GM19193 (cell line): ENCODE data around the gene CCDC154.

ENCODE experiments used
- POLR2A ChIP-seq: IDR thresholded peaks from 4 replicates; pipeline ENCODE4 v1.6.1; 2011; ENCODE audit not compliant: insufficient read depth, insufficient read length; ENCODE audit errors: extremely low read depth

CCDC154 gene

DNA sequence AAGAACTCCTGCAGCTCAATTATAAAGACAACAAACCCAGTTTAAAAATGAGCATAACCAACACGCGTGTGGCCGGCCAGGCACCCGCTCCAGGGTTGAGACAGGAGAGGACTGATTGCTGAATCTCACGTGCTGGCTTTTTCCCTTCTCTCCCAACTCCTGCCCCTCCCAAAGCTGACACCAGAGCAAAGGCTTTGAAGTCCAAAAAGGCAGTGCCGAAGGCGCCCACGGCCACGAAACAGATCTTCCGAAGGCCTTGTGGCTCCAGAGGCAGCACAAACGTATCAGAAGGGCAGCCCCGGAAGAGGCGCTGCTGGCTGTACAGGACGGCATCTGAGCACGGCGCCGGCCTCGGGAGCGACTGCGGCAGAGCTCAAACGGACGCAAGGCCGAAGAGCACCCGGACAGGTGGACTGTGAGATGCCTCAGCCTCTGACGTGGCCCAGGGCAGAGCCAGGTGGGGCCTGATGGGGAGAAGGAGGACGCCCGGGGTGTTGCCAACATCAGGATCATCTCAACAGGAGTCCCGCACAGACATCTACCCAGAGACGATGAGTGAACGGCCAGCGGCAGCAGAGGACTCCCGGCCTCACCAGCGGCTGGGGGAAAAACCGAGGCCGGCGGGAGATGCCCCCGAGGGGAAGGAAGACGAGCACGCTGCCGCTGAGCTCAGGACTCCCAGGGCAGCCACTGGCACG lies 20.0 kb upstream of the CCDC154 start:
- TF ChIP-seq POLR2A, result no peak

DNA sequence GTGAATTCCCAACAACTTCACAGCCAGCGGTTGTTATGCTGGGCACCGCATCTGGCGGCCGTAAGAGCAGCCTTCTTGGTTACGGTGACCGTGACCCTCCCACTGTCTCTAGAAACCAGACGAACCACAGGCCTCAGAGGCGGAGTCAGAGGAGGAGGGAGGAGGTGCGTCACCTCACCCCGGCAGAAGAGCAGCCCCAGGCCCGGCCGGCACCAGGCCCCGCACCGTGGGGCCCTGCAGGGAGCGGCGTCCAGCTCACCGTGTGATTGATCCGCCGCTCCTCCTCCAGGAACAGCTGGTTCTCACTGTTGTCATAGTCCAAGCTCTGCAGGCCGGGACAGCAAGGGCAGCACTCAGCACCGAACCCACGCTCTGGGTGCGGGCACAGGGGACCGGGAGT lies 16.8 kb upstream of the CCDC154 start:
- TF ChIP-seq POLR2A, result no peak

DNA sequence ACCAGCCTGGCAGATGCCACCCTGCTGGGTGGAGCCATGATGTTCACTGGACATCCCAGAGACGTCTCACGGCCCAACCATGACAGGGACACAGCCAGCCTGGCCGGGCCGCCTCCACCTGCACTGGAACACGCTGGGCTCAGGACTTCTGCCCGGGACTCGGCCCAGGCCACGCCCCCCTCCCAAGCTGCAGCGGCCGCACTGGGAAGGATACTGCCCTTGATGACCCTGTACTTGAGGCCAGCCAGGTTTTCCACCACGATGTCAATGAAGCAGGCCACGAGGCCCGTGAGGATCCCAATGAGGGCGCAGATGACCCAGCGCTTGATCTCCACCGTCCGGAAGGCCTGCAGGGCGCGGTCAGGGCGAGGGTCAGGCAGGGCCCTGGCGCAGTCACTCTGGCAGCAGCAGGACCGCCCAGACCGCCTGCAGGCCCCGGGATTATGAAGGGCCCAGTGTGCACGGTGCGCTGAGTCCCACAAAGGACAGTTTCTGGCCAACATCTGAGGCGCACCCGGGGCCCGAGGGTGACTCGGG lies 16.3 kb upstream of the CCDC154 start:
- TF ChIP-seq POLR2A, result no peak

DNA sequence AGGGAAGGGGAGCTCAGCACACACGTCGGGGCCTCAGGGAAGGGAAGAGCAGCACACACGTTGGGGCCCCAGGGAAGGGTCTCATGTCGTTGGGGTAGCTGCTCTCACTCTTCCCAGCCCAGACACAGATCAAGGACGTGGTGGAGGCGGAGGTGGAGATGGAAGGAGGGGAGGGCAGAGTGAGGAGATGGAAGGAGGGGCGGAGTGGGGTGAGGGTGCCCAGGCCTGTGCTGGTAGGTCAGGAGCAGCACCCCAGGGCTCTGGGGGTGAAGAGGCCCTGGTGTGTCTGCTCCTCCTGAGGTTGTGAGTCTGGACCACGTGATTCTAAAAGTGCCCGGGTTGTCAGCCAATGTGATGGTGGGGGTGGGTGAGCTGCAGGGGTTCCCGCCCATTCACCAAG lies 15.6 kb upstream of the CCDC154 start:
- TF ChIP-seq POLR2A, result no peak

DNA sequence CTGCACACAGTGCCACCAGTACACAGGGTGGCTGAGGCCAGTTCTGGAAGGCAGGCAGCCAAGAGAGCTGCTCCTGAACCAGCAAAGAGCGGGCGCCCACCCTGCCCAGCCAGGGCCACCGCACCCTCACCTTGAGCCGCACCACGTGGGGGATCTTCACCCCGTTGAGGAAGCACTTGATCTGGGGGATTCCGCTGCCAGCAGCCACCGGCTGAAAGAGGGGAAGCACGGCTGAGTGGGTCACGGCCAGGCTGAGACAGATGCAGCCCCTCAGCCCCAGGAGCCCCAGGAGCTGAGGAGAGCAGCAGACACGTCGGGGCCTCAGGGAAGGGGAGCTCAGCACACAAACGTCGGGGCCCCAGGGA lies 14.6 kb upstream of the CCDC154 start:
- no peak for TF ChIP-seq POLR2A

DNA sequence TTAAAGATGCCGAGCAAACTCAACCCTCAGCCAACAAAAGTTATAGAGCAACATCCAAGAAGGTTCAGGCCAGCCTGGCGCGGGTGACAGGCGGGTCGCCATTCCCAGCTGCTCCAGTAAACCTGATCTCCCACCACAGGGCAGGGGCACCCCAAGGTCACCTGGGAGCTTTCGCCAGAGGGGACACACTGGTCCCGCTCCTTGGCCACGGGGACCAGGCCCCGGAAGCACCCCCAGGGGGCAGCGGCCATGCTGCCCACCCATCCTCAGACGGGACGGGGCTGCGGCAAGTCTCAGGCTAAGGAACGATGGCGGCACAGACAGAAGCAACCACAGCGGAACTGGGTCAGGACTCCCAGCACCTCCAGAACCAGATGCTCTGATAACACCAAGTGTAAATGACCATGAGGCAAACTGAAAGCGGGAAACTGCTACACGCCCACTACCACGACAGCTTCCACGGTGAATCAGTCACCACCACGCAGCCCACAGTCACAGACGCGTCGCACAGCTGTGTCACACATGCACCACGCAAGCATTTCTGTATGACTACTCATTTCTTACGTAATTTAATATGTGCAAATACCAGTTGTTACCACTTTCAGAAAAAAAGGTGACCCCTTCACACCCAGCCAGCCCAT lies 14.1 kb upstream of the CCDC154 start:
- TF ChIP-seq POLR2A, result no peak

DNA sequence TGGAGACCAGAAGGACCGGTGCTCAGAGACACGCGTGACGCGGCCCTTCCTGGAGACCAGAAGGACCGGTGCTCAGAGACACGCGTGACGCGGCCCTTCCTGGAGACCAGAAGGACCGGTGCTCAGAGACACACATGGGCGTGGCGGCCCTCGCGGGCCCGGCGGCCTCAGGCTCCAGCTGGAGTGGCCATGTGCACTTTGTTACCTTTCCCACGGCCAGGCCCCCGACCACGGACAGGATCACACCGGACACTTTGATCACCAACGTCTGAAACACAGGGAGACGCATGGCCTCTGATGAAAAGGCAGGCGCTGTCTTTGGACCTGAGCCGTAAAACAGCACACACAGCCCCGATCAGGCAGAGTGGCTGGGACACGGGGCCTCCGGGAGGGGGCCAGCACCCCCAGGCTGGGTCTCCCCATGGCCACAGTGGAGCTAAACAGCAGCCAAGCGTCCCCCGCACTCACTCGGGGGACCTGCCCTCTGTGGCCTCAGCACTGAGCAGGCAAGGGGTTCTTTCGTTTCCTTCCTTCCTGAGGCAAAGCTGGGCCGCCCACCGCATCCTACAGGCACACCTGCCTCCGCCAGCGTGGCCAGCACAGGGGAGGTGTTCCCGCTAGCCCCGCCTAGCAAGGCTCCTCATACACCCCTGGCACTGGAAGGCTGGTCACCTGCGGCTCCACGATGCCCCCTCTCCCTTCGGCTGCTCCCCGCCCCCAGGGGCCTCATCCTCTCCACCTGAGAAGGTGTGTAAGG lies 13.3 kb upstream of the CCDC154 start:
- no peak for TF ChIP-seq POLR2A

DNA sequence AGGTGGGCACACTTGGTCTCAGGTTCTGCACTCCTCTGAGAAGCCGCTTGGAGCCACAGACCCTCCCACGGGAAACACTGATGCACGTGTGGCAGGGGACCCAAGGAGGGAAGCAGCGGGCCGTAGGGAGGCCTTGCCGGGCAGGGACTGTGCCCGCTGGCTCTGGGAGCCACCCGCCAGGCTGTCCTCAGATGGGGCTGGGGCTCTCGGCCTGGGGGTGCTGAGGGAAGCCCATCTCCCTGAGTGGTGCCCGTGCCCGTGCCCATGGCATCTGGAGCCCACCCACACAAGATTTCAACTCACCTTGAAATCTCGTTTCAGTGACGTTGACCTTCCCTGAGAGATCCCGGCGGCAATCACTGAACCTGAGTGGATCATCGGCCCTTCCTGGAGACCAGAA lies 12.6 kb upstream of the CCDC154 start:
- TF ChIP-seq POLR2A, result no peak

DNA sequence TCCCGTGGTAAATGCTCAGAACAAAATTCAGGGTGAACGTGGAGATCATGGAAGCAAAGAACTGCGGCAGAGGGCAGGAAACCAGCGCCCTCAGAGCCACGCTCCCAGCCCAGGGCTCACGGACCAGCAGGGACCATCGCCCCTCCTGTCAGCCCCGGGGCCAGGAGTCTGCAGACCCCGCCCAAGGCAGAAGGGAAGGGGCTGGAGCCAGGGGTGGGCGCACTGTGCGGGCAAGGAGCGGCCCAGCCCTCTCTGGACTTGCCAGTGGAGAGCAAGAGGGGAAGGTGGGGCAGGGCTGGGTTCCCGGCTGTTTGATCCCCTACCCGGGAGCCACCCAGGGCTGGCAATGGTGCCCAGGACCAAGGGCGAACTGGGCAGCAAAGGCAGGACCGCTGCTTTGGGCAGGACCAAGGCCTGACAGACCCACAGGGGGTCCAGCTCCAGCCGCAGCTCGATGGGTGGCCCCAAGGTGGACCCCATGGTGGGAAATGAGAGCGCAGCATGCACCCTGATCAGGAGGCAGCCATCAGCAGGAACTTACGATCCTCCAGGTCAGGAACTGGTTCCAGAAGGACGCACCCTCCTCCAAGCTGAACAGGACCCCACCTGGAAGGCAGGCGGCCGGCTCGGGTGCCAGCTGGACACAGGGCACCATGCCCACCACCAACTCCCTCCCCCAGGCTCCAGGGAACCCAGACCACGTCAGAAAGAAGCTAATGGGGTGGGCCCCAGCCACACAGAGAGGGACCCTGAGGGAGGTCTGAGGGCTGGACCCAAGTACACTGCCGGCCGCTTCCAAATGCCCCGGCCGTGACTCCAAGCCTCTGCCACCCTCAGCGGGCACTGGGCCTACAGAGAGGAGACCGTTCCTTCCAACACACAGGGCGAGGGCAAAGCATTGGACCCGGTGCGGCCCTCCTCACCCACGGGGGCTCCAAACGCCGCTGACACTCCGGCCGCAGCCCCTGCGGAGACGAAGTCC lies 11.1 kb upstream of the CCDC154 start:
- TF ChIP-seq POLR2A, result no peak

DNA sequence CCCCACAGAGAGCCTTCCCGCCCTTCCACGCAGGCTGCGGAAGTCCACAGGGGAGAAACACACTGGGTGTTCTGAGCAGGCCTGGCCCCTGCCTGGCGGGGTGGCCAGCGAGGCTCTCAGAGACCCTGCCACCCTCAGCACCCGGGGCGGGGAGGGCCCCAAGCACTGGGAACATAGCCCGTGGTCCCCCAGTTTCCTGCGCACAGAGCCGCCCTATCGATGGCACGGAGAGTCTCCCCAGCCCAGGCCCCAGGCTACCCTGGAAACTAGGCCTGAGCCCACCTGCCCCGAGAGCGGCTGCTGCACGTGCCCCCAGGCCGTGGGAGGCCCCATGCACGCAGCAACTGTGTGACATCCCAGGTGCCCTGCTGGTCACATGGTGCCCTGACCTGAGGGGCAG lies 10.2 kb upstream of the CCDC154 start:
- no peak for TF ChIP-seq POLR2A

DNA sequence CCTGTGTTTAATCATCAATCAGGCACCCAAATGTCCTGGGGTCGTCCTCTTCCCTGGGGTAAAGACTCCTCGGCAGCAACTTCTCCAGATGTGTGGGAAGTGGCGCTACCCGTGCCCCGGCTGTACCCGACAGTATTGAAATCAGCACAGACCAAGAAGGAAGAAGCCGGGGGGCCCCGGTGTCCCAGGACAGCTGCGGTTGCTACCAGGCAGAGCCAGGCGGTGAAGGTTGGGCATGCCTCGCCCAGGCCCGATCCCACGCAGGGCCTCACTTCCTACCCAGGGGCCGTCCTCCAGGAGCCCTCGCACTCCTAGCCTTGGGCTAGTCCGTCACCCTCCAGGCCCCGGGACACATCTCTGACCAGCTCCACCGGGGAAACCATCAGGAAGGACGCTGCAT lies 9.0 kb upstream of the CCDC154 start:
- TF ChIP-seq POLR2A, result no peak

DNA sequence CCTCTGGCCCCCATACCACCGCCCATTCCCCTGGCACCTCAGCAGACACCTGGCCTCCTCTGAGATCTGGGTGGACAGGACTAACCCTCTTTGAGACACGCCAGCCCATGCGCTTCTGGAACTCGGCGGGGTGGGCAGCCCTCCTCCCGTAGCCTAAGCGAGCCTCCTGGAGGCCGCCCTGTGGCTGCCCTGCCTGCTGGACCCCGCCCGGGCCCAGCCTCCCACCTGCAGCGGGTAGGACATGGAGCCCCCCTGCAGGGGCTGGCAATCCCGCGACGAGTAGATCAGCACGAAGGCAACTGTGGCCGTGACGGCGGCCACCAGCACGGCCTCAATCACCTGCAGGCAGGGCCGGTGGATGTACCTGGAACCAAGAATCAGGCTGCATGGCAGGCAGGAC lies 8.2 kb upstream of the CCDC154 start:
- no peak for TF ChIP-seq POLR2A

DNA sequence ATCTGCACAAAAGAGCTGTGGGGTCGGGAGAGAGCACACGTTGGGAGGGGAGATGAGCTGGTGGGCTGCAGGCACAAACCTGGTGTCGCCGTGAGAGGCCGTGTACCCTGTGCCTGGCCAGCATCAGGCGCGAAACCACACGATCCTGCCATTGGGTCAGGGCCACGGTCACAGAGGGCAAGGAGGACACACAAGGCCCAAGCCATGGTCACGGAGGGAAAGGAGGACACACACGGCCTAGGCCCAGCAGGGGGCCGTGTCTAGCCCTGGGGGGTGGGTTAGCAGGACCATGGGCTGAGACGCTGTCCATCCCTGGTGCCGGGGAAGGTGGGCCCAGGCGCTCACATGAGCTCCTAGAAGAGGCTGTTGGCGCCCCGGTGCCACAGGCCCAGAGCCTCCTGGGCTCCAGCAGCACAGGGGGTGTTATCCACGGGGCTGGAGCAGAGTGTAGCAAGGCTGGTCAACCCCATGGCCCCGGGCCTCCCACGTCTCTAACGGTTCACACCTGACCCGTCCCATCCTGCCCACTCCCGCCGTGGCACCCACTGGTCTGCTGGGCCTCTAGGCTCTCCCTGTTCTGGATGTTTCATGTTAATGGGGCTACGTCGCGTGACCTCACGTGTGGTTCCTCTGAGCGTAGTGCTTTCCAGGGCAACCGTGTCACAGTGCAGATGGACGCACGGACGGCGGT lies 7.5 kb upstream of the CCDC154 start:
- TF ChIP-seq POLR2A, result no peak

DNA sequence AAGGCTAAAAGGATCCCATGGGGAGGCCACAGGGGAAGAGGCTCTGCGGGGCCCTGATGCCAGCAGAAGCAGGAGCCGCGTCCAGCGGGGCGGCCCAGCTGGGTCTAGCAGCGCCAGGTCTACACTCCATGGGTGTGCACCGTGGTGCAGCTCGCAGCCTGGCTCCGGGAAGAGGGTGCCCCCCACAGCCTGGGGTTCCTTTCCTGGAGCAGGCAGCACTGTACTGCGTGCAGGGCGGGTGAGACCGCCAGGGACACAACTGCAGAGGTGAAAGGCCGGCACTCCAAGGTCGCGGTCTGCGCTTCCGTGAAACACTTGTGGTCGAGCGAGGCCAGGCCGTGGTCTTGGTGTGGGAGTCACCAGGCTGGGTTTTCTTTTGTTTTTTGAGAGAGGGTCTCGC lies 6.5 kb upstream of the CCDC154 start:
- no peak for TF ChIP-seq POLR2A

DNA sequence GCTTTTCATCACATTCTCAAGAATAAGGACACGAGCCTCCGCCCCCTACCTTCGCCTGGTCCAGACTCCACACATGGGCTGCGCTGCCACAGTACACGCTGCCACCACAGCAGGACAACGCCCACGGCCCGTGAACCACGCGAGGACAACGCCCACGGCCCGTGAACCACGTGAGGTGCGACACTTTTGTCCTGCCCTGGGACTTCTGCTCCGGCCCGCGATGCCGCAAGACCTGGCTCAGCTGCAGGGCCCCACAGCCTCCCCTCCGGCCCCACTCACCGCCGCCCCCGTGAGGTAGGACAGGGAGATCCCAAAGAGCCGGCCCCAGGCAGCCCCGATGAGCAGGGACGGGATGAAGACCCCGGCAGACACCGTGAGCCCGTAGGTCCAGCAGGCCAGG lies 5.9 kb upstream of the CCDC154 start:
- no peak for TF ChIP-seq POLR2A

DNA sequence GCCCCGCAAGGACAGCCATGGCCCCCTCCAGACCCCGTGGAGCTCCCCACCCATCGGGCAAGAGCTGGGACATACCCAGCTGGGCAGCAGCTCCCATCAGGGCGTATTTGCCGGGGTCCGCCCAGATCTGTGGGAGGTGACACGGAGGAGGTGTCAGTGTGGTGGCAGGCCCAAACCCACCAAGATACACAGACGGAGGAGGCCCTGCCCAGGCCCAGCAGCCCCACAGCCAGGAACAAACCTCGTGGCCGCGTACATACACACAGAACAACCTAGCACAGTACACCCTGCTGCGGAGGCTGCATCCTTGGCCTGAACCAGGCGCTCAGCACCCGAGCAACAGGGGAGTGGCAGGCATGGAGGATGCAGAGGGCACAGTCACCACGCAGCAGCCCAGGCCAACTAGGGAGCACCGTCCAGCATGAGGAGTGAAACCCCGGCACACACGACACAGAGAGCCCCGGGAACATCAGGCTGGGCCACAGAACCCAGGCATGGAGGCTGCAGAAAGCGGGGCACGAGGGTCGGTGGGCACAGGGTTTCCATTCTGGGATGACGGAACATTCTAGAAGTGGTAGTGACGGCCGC lies 4.9 kb upstream of the CCDC154 start:
- no peak for TF ChIP-seq POLR2A
